ES-I3 (cell line): ENCODE results near the gene STYXL2.
A peak's percentile ranks its signal among the peaks of the same experiment; 100 is the strongest.

Experiments used
- H3K36me3 ChIP-seq: 2 replicates; pipeline ENCODE4 v1.6.1; 2013; ENCODE audit warnings: mild to moderate bottlenecking, low read length, control low read depth, moderate library complexity; ENCODE audit not compliant: insufficient read depth
- H3K4me1 ChIP-seq: 2 replicates; pipeline ENCODE4 v1.6.1; 2013; ENCODE audit warnings: mild to moderate bottlenecking, control low read depth, low read length; ENCODE audit not compliant: insufficient read depth
- H3K9ac ChIP-seq: 2 replicates; pipeline ENCODE4 v1.6.1; 2013; ENCODE audit warnings: low read depth, mild to moderate bottlenecking, low read length, moderate library complexity
- H3K9me3 ChIP-seq: 2 replicates; pipeline ENCODE4 v1.6.1; 2013; ENCODE audit warnings: mild to moderate bottlenecking, low read length, moderate library complexity; ENCODE audit not compliant: control insufficient read depth, insufficient read depth

Gene STYXL2

DNA sequence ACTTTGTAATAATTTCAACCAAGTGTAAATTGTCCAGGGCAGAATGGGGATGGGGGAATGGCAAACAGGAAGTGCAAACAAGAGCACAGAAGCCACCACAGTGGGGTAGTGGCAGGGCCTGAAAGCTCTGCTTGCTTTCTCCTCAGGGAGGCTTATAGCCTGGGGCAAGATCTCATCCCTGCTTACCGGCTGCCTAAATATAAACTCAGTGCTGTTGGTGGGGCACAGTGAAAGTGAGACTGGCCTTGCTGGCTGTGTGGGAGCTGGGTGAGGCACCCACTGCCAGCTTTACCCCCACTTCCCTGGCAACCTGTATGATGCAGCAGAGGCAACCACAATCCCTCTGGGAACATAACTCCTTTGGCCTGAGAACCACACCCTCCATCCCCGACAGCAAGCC is 15.2 kb downstream of the STYXL2 start:
- H3K9ac ChIP-seq, result no peak overlapping the region

DNA sequence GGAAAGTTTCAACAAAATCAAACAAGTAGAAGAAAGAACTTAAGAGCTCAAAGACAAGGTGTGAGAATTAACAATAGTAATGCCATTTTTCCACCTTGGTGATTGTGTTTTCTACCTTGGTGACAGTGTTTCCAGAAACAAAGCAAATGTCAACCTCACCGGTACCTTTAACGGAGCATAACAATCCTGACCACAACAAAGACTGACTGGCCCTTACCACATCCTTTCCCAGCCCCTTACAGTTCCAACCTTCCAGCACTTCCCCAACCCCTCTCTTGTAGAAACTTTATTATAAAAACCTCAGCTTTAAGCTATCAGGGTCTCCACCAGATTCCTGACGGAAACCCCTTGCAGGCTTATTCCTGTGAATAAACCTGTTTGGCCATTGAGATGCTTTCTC is 16.7 kb downstream of the STYXL2 start:
- no peak overlapping the region for H3K9ac ChIP-seq
- no peaks in the 10 kb centered on the region for H3K9me3 ChIP-seq
- no peaks in the 10 kb centered on the region for H3K36me3 ChIP-seq
- H3K4me1 ChIP-seq, result peaks cover 11% of the 10 kb centered on the region

More for the DNA sequence above, 15.2 kb downstream of the STYXL2 start:
- H3K9me3 ChIP-seq, result no peaks in the 10 kb centered on the region
- H3K4me1 ChIP-seq, result peaks cover 26% of the 10 kb centered on the region
- H3K36me3 ChIP-seq, result no peaks in the 10 kb centered on the region

DNA sequence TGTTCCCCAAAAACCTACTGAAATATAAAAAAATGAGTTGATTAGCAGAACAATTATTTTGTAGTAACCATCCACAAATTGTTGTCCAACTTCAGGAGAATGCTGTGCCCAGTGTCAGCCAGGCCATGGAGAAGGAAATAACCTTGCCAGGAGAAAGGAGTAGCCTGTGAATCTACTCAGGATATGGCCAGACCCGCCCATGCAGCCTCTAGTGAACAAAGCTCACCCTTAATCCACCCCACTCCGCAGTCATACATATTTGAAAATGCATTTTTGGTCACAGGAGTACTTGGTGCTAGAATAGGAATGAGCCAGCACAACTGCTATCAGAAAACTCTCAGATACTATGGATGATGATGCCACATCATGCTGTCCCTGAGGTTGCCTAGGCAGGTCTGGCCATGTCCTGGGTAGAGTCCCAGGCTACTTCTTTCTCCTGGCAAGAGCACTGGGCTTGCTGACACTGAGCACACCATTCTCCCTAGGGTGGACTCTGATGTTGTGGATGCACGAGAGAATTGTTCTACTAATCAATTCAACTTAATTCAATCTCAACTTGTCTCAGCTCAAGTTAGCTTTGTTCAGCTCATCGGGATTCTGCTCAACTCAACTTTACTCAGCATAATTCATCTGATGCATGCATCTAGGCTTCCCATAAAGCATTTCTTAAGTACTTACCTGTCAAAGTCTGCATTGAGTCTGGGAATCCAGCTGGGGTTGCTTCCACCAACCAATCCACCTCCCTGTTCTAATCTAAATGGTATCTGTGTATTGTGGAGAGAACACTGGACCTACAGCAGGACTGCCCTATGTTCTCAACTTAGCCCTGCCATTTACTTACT is 18.2 kb downstream of the STYXL2 start:
- Histone ChIP-seq H3K9ac (no peak overlapping the region), H3K4me1 (peaks cover 7% of the 10 kb centered on the region; the same call in 1 of the 2 replicates), H3K36me3 (no peaks in the 10 kb centered on the region), H3K9me3 (no peaks in the 10 kb centered on the region)

DNA sequence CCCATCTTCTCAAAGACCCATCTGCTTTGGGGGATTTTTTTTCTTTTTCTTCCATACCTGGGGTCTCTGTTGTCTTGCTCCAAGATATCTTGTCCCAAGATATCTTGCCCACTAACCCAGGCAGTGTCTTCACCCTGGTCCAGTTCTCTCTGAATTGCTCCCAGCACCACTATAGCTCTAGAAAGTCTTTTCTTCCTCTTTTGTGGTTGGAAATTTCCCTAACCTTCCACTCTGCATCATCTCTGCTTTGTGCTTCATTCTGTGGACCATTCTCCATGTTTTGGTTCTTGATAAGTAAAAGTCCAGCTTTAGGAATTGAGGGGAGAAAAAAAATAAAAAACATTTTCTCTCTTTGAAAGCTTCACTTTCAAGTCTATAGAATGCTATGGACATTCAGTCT is 20.9 kb downstream of the STYXL2 start:
- Histone ChIP-seq H3K9ac (no peak overlapping the region), H3K36me3 (no peaks in the 10 kb centered on the region), H3K4me1 (peaks cover 7% of the 10 kb centered on the region; the same call in 1 of the 2 replicates), H3K9me3 (no peaks in the 10 kb centered on the region)

DNA sequence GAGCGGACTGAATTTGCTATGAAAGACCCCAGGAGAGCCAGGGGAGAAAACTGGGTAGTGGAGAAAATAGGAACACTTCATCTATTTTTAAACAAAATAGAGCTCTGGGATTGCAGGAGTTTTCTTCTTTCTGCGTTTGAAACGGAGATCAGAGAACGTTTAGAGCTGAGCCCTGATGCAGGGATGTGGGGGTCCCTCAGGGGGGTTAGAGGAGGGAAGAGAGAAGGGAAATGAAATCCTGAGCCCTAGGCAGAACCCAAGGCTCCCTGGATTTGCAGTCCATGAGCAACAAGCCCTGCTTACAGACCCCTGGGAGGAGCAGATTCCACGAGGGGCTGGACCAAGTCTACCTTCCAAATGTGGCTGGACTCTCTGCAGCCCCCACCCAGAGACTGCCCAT is 21.8 kb downstream of the STYXL2 start:
- no peaks in the 10 kb centered on the region for H3K9me3 ChIP-seq
- H3K36me3 ChIP-seq, result no peaks in the 10 kb centered on the region
- peaks cover 11% of the 10 kb centered on the region; the same call in 1 of the 2 replicates for H3K4me1 ChIP-seq
- no peak overlapping the region for H3K9ac ChIP-seq

DNA sequence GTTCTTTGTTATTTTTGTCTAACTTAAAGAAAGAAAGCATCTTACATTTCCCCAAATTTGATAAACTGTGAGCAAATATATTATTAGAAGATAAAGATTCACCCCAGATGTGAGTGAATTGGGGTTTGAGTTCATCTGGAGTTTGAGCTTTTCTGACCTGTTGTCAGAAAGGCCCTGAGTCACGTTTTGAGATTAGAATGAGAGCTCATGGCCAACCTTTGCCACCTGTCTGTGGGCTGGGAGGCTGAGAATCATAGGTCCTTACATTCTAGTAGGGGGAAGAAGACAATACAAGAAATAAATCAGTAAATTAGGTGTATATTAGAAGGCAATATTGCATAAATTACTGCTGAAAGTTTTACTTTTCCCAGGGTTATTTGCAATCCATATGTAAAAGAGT is 22.3 kb downstream of the STYXL2 start:
- H3K4me1 ChIP-seq, result peaks cover 11% of the 10 kb centered on the region; the same call in 1 of the 2 replicates
- H3K9me3 ChIP-seq, result no peaks in the 10 kb centered on the region
- no peak overlapping the region for H3K9ac ChIP-seq
- no peaks in the 10 kb centered on the region for H3K36me3 ChIP-seq

DNA sequence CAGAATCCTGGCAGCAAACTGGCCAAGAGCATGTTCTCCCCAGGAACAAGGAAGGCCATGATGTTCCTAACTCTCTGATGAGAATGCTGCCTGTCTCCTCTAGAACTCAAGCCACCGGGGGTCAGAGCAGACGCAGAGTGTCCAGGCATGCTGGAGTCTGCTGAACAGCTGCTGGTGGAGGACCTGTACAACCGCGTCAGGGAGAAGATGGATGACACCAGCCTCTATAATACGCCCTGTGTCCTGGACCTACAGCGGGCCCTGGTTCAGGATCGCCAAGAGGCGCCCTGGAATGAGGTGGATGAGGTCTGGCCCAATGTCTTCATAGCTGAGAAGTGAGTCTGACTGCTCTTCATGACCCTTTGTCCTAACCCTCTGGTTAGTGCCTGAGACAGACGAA is 23.4 kb downstream of the STYXL2 start:
- Histone ChIP-seq H3K4me1 (peaks cover 15% of the 10 kb centered on the region), H3K36me3 (no peaks in the 10 kb centered on the region), H3K9me3 (no peaks in the 10 kb centered on the region), H3K9ac (no peak overlapping the region)

DNA sequence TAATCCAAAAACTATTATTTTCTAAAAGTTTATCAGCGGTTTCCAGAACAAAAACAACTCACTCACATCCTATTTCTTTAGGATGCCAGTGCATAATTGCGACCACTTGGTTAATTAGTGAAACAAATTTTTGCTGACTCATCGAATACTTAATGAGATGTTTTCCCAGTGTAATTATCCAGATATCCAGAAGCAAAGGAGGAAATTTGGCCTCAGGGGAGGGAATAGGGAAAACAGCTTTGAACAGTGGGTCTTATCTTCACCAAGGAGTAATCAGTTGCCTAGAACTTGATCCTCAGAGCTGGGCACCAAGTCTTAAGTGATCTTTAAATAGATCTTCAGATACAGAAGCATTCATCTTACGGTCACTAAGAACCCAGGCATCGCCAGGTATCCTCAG is 24.3 kb downstream of the STYXL2 start:
- Histone ChIP-seq H3K4me1 (peaks cover 19% of the 10 kb centered on the region), H3K9ac (no peak overlapping the region), H3K36me3 (no peaks in the 10 kb centered on the region), H3K9me3 (no peaks in the 10 kb centered on the region)

DNA sequence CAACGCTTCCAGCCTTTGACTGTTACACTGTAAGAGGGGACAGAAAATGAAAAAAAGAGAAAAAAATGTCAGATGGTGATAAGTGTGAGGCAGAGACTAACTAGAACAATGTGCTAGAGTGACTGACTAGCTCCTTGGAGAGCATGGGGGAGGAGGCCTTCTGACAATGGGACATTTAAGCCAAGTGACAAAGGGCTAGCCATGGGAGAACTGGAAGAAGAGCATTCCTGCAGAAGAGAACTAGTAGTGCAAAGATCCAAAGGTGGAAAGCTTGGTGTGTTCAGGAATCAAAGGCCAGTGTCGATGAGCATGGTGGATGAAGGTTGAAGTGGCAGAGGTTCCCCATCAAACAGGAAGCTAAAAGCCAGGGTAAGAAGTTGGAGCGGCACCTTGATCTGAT is 25.8 kb downstream of the STYXL2 start:
- Histone ChIP-seq H3K36me3 (no peaks in the 10 kb centered on the region), H3K9me3 (no peaks in the 10 kb centered on the region), H3K9ac (no peak overlapping the region), H3K4me1 (peaks cover 19% of the 10 kb centered on the region)

DNA sequence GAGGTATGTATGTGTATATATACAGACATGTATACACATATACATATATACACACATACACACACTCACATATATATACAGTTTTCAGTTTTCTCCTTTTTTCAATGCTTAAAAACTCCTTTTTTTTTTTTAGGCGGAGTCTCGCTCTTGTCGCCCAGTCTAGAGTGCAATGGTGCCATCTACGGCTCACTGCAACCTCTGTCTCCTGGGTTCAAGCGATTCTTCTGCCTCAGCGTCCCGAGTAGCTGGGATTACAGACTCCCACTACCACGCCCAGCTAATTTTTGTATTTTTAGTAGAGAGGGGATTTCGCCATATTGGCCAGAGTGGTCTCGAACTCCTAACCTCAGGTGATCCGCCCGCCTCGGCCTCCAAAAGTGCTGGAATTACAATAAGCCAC is 27.0 kb downstream of the STYXL2 start:
- peak overlapping the region; percentile 57; the same call in 1 of the 2 replicates for H3K9ac ChIP-seq
- no peaks in the 10 kb centered on the region for H3K9me3 ChIP-seq
- H3K36me3 ChIP-seq, result no peaks in the 10 kb centered on the region
- H3K4me1 ChIP-seq, result peaks cover 19% of the 10 kb centered on the region

DNA sequence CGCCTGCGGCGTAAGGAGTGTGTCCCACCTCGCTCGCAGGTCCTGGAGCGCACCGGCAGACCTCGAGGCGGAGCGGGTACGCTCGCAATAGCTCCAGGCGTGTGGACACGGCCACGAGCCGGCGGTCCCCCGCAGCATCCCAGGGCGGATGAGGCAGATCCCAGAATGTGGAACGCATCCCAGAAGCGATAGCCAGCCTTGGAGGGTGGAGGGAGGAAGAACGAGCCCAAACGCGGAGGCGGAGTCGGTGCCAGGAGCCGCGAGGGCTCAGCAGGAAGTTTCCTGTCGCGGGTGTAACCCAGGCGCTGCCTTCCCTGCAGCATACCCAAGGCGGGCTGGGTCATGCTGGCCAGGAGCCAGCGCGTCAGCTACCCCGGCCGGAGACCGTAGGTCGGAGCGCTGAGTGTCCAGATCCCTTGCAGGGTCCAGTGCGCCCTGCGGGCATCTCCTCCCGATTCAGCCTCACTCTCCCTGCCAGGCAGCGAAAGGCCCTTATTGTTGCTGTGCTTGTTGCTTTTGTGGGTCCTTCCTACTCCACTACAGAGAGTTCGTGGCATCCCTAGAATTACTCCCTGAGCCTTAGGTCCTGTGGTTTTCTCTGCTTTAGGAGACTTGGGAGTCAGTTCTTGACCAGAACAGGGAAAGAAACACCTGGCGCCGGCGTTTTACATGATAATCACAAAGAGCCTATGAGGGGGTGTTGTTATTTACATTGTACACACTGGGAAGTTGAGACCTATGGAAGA is 27.7 kb downstream of the STYXL2 start:
- peak overlapping the region; percentile 57; the same call in 1 of the 2 replicates for H3K9ac ChIP-seq
- H3K4me1 ChIP-seq, result peaks cover 19% of the 10 kb centered on the region
- no peaks in the 10 kb centered on the region for H3K36me3 ChIP-seq
- no peaks in the 10 kb centered on the region for H3K9me3 ChIP-seq

DNA sequence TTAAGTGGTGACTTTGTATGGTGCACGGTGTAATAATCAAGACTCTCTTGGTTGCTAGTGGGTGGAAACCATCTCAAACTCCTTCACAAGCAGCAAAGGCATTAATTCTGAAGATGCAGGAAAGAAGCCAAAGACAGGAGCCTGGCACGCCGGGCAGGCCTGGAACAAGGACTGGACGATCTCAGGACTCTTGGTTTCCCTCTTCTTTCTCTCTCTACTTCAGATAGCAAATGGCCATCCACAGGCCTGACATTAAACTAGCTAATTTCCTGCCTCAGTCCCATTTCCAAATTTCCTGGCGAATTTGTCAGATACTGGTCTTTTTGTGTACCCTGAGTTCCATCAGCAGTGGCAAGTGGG is 28.2 kb downstream of the STYXL2 start:
- Histone ChIP-seq H3K4me1 (peaks cover 19% of the 10 kb centered on the region), H3K9me3 (no peaks in the 10 kb centered on the region), H3K9ac (peak overlapping the region; percentile 57; the same call in 1 of the 2 replicates), H3K36me3 (no peaks in the 10 kb centered on the region)

DNA sequence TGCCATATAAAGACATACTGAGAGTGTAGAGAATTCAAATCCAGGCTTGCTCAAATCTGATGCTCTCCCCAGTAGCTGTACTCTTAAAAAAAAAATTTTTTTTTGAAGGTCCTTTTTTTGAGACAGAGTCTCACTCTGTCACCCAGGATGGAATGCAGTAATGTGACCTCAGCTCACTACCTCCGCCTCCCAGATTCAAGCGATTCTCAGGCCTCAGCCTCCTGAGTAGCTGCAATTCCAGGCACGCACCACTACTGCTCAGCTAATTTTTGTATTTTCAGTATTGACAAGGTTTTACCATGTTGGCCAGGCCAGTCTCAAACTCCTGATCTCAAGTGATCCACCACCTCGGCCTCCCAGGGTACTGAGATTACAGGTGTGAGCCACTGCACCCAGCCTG is 28.7 kb downstream of the STYXL2 start:
- H3K4me1 ChIP-seq, result peaks cover 19% of the 10 kb centered on the region
- no peaks in the 10 kb centered on the region for H3K9me3 ChIP-seq
- no peaks in the 10 kb centered on the region for H3K36me3 ChIP-seq
- no peak overlapping the region for H3K9ac ChIP-seq

DNA sequence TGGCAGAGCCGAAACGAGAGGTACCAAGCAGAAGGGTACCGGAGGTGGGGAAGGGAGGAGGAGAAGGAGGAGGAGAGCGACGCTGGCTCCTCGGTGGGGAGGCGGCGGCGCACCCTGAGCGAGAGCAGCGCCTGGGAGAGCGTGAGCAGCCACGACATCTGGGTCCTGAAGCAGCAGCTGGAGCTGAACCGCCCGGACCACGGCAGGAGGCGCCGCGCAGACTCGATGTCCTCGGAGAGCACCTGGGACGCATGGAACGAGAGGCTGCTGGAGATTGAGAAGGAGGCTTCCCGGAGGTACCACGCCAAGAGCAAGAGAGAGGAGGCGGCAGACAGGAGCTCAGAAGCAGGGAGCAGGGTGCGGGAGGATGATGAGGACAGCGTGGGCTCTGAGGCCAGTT is 32.4 kb downstream of the STYXL2 start:
- H3K9ac ChIP-seq, result no peak overlapping the region

DNA sequence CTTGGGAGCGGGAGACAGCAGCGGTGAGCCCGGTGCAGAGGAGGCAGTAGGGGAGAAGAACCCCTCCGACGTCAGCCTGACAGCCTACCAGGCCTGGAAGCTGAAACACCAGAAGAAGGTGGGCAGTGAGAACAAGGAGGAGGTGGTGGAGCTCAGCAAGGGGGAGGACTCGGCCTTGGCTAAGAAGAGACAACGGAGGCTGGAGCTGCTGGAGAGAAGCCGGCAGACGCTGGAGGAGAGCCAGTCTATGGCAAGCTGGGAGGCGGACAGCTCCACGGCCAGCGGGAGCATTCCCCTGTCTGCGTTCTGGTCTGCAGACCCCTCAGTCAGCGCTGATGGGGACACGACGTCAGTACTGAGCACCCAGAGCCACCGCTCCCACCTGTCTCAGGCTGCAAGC is 32.9 kb downstream of the STYXL2 start:
- Histone ChIP-seq H3K4me1 (peaks cover 8% of the 10 kb centered on the region), H3K9ac (no peak overlapping the region), H3K36me3 (no peaks in the 10 kb centered on the region), H3K9me3 (no peaks in the 10 kb centered on the region)

More for the DNA sequence above, 32.4 kb downstream of the STYXL2 start:
- Histone ChIP-seq H3K36me3 (no peaks in the 10 kb centered on the region), H3K9me3 (no peaks in the 10 kb centered on the region), H3K4me1 (peaks cover 8% of the 10 kb centered on the region)
